PC-9 (cell line): Measurements from ENCODE around the gene ESR1.

Source experiments
- CTCF ChIP-seq: fragments of 200-600 bp; sonication (generic); conservative IDR thresholded peaks from 2 replicates; pipeline ENCODE4 v1.6.1; 2017; ENCODE audit warnings: mixed run types, antibody characterized with exemption, mild to moderate bottlenecking, moderate library complexity
- EZH2 ChIP-seq: fragments of 200-600 bp; sonication (generic); IDR thresholded peaks from 2 replicates; pipeline ENCODE4 v1.8.0; 2017; ENCODE audit warnings: antibody characterized with exemption, low read depth

DNA sequence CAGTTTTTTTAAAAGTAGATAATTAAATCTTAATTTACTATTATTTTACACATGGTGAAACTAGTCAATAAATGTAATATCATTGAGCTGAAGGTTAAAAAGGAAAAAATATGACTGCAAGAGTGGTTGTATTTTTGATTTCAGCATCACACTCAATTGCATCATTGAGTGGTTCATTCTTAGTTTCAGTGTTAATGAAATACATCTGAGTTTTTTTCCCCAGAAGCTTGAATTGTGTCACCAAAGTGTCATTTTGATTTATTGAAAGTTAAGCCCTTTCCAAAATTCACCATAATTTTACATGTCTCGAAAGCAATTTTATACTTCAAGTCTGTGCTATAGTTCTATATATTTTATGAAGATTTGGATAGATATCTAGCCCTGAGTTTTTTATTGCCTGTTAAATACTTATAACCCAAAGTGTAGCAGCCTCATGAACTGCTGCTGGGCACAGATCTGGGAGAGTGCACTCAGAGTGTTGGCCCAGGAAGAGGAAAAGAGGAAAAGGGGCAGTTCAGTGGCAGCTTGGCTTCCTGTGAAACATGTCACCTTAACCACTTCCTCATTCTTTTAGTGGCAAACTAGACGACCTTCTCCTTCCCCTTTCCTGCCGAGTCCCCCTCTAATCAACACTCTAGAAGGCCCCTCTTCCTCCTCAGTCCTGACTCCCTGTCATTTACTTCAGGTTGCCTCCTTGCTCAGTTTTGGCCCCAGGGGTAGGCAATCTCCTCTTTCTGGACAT is 140.7 kb downstream of the ESR1 start:
- no peak for TF ChIP-seq CTCF
- TF ChIP-seq EZH2: no peak
